ENCODE data around the gene TTLL5. TPM values are rescaled to one million over a fixed set of nuclear protein-coding genes. Genes with fewer than 3 reads are reported as not detected.

Gene TTLL5
- total and polyA plus RNA-seq, 2 of the 4 experiments (the other 2 are of a cell fraction), result 11.9 to 16.7 TPM

- ATAC-seq (ENCODE audit: low read depth) (no peak), DNase-seq (no peak)
- no peaks in the 10 kb centered on the region for H3K27me3 ChIP-seq (ENCODE audit: control insufficient read depth, insufficient read depth, low read length)
- H3K36me3 ChIP-seq (ENCODE audit: control insufficient read depth, insufficient read depth, low read length), result peaks cover 7% of the 10 kb centered on the region
- H2AFZ ChIP-seq (replicated peaks; ENCODE audit: low read length, poor library complexity), result no peak overlapping the region
- no peaks in the 10 kb centered on the region for H3K9me1 ChIP-seq (ENCODE audit: insufficient read depth, low read length)
- no peak overlapping the region for H3K4me2 ChIP-seq (ENCODE audit: low read depth, low read length)
- no peak overlapping the region for H2BK120ac ChIP-seq (ENCODE audit: low read depth, low read length)
- H2BK15ac ChIP-seq (ENCODE audit: low read depth, low read length), result no peak overlapping the region
- H3K9ac ChIP-seq (ENCODE audit: low read depth, low read length), result no peak overlapping the region
- no peaks in the 10 kb centered on the region for H3K9me3 ChIP-seq (ENCODE audit: control insufficient read depth, insufficient read depth, low read length)
- H3K4me3 ChIP-seq (ENCODE audit: insufficient read depth, low read depth, low read length), result no peak overlapping the region
- H2AK9ac ChIP-seq (replicated peaks; ENCODE audit: low read depth, low read length, poor library complexity), result no peak overlapping the region
- in situ Hi-C loops (cut with MboI; ENCODE audit: low sequenced_read_pairs), result no loop called here
- H3K56ac ChIP-seq (ENCODE audit: extremely low read depth, insufficient read depth, low read length), result no peak overlapping the region
- no TSS peak for BruUV-seq (replicated peaks)
- TF ChIP-seq CHD1 (IDR thresholded peaks at IDR 0.05; ENCODE audit: low read depth, low read length) (no peak), MAFK (IDR thresholded peaks at IDR 0.05; ENCODE audit: low read depth, low read length) (no peak), RAD21 (IDR thresholded peaks at IDR 0.05; ENCODE audit: low read length) (no peak), RFX5 (IDR thresholded peaks at IDR 0.05; ENCODE audit: low read depth, low read length) (no peak), NFE2L2 (IDR thresholded peaks at IDR 0.05; ENCODE audit: low read depth, low read length) (no peak), POLR2A (IDR thresholded peaks at IDR 0.05; ENCODE audit: low read depth, low read length) (no peak), FOS (IDR thresholded peaks at IDR 0.05; ENCODE audit: low read depth, low read length) (no peak), MXI1 (IDR thresholded peaks at IDR 0.05; ENCODE audit: borderline replicate concordance, low read depth, low read length) (no peak), MAZ (IDR thresholded peaks at IDR 0.05; ENCODE audit: borderline replicate concordance, low read depth, low read length) (no peak)
- H3K23ac ChIP-seq (ENCODE audit: low read depth, low read length), result no peak overlapping the region
- dilution Hi-C loops (cut with HindIII; ENCODE audit: low sequenced_read_pairs, unreplicated experiment), result no loop called here
- H3K79me1 ChIP-seq (ENCODE audit: low read depth in 1 of 2, low read length in 2 of 2), result no peaks in the 10 kb centered on the region
- ChIA-PET CTCF (interaction anchor here (1.8 kb wide), 1 partner anchor 21 kb away, joined by 5 read pairs; no protein-coding TSS in a partner anchor), POLR2A (ENCODE audit: unreplicated experiment) (interaction anchor here (0.5 kb wide), 1 partner anchor 41 kb away, joined by 3 read pairs; no protein-coding TSS in a partner anchor)
- H2AK5ac ChIP-seq (ENCODE audit: low read depth, low read length), result no peak overlapping the region
- H2BK20ac ChIP-seq (ENCODE audit: low read depth, low read length), result no peak overlapping the region
- no peak overlapping the region for H3K4ac ChIP-seq (ENCODE audit: low read depth, low read length)
- H3K18ac ChIP-seq (ENCODE audit: low read depth, low read length), result no peak overlapping the region
- H2BK5ac ChIP-seq (ENCODE audit: low read depth, low read length, poor library complexity, severe bottlenecking), result no peak overlapping the region
- H3K27ac ChIP-seq (ENCODE audit: insufficient read depth, low read length), result no peak overlapping the region
- H4K5ac ChIP-seq (ENCODE audit: low read depth, low read length), result no peak overlapping the region
- intact Hi-C loops (cut with micrococcal nuclease), result no loop called here
- H3K4me1 ChIP-seq (ENCODE audit: control insufficient read depth, insufficient read depth, low read length), result 0 out of 2 replicates have a peak, but pooled peaks cover 2% of the 10 kb centered on the region
- H4K8ac ChIP-seq (ENCODE audit: low read depth in 2 of 2, low read length in 2 of 2), result no peak overlapping the region
- no peak overlapping the region for H4K91ac ChIP-seq (ENCODE audit: insufficient read depth, low read depth, low read length)
- no peak overlapping the region for H3K14ac ChIP-seq (replicated peaks; ENCODE audit: low read depth, low read length)
- no peaks in the 10 kb centered on the region for H4K20me1 ChIP-seq (ENCODE audit: insufficient read depth, low read length)
Observed at GRCh38 chr14:75773046-75773445, 112.0 kb downstream of the TTLL5 start.
